Type B pancreatic cell (in vitro differentiated cells): ENCODE data around the gene CSNK1E. TPM values are rescaled to one million over a fixed set of nuclear protein-coding genes. Genes with fewer than 3 reads are reported as not detected.

Experiments
- DNase-seq: peaks from one replicate; pipeline ENCODE4 v3.0.0; 2021; ENCODE audit warnings: mixed read lengths; ENCODE audit not compliant: unreplicated experiment; ENCODE audit errors: extremely low spot score
- H3K27ac Mint-ChIP-seq: 2 replicates; pipeline ENCODE4 v1.8.0; 2021; ENCODE audit warnings: mild to moderate bottlenecking, mixed read lengths
- H3K27me3 Mint-ChIP-seq: 2 replicates; pipeline ENCODE4 v1.8.0; 2021; ENCODE audit warnings: mixed read lengths
- H3K36me3 Mint-ChIP-seq: 2 replicates; pipeline ENCODE4 v1.8.0; 2021; ENCODE audit warnings: mixed read lengths
- H3K4me1 Mint-ChIP-seq: one replicate; pipeline ENCODE4 v1.8.0; 2021; ENCODE audit warnings: mixed read lengths; ENCODE audit not compliant: unreplicated experiment
- H3K4me3 Mint-ChIP-seq: 2 replicates; pipeline ENCODE4 v1.8.0; 2021; ENCODE audit warnings: mild to moderate bottlenecking, mixed read lengths
- H3K9me3 Mint-ChIP-seq: 2 replicates; pipeline ENCODE4 v1.8.0; 2021; ENCODE audit warnings: mixed read lengths
- total RNA-seq: library from RNA; stranded (reverse); gene quantifications from 2 replicates; pipeline ENCODE4 v1.2.1, GENCODE V29; 2021; ENCODE audit warnings: low replicate concordance
- TF ChIP-seq, protein P1 (sequence below): fragments of 200-600 bp; sonication (generic); conservative IDR thresholded peaks from 2 replicates; pipeline ENCODE4 v1.5.0; 2021; ENCODE audit warnings: antibody characterized with exemption, mild to moderate bottlenecking

CSNK1E gene
- total RNA-seq, 1 donor from 2014 or later = 199 TPM

GRCh38 chr22:38284042-38284402, 33.2 kb downstream of the CSNK1E start:
- DNase-seq = no peak
- Mint-ChIP-seq H3K9me3 (no peaks in the 10 kb centered on the region), H3K4me1 (peaks cover 19% of the 10 kb centered on the region), H3K36me3 (peaks cover 4% of the 10 kb centered on the region), H3K27ac (peak overlapping the region; percentile 90), H3K4me3 (peak overlapping the region; percentile 51), H3K27me3 (no peaks in the 10 kb centered on the region)
- TF ChIP-seq, protein P1, sequence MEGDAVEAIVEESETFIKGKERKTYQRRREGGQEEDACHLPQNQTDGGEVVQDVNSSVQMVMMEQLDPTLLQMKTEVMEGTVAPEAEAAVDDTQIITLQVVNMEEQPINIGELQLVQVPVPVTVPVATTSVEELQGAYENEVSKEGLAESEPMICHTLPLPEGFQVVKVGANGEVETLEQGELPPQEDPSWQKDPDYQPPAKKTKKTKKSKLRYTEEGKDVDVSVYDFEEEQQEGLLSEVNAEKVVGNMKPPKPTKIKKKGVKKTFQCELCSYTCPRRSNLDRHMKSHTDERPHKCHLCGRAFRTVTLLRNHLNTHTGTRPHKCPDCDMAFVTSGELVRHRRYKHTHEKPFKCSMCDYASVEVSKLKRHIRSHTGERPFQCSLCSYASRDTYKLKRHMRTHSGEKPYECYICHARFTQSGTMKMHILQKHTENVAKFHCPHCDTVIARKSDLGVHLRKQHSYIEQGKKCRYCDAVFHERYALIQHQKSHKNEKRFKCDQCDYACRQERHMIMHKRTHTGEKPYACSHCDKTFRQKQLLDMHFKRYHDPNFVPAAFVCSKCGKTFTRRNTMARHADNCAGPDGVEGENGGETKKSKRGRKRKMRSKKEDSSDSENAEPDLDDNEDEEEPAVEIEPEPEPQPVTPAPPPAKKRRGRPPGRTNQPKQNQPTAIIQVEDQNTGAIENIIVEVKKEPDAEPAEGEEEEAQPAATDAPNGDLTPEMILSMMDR = no peak

GRCh38 chr22:38282397-38282796, 34.8 kb downstream of the CSNK1E start:
- Mint-ChIP-seq H3K27ac (no peak overlapping the region), H3K9me3 (no peaks in the 10 kb centered on the region), H3K27me3 (no peaks in the 10 kb centered on the region), H3K36me3 (no peaks in the 10 kb centered on the region), H3K4me1 (peaks cover 14% of the 10 kb centered on the region), H3K4me3 (no peak overlapping the region)
- no peak for DNase-seq
- TF ChIP-seq, protein P1 = no peak

DNA sequence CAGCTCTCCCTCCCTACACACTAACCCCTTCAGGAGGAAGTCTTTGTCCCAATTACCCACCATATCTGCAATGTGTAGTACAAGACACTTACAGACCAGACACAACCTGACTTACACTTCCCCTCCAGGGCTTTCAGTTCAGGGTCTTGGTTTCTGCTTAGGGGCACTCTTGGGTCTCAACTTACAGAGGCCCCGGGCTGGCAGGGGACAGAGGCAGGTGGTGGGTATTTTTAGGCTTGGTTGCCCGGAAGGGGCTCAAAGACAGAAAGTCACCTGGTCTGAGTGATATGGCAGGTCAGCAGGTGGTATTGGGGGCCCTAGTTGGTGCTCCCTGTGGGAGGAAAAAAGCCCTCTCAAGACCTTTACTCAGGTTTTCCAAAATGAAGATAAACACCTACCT, 41.1 kb downstream of the CSNK1E start:
- H3K4me3 Mint-ChIP-seq = peak overlapping the region; percentile 55
- no peaks in the 10 kb centered on the region for H3K36me3 Mint-ChIP-seq
- H3K4me1 Mint-ChIP-seq = peaks cover 23% of the 10 kb centered on the region
- H3K27me3 Mint-ChIP-seq = no peaks in the 10 kb centered on the region
- no peak for DNase-seq
- no peaks in the 10 kb centered on the region for H3K9me3 Mint-ChIP-seq
- H3K27ac Mint-ChIP-seq = peak overlapping the region; percentile 75
- TF ChIP-seq, protein P1 = no peak

- H3K4me3 Mint-ChIP-seq = peak overlapping the region; percentile 97
- no peaks in the 10 kb centered on the region for H3K9me3 Mint-ChIP-seq
- peaks cover 46% of the 10 kb centered on the region for H3K4me1 Mint-ChIP-seq
- no peak for DNase-seq
- H3K27me3 Mint-ChIP-seq = no peaks in the 10 kb centered on the region
- H3K27ac Mint-ChIP-seq = peak overlapping the region; percentile 97
- TF ChIP-seq, protein P1 = no peak
- H3K36me3 Mint-ChIP-seq = no peaks in the 10 kb centered on the region
Measured at GRCh38 chr22:38273135-38273826, 44.0 kb downstream of the CSNK1E start.

- Mint-ChIP-seq H3K4me3 (peak within 1 kb of the TSS; percentile 97), H3K9me3 (no peaks in the 10 kb centered on the region), H3K4me1 (peaks cover 46% of the 10 kb centered on the region), H3K27ac (peak within 1 kb of the TSS; percentile 97), H3K27me3 (no peaks in the 10 kb centered on the region), H3K36me3 (no peaks in the 10 kb centered on the region)
- TF ChIP-seq, protein P1 = no peak
- DNase-seq = peak; percentile 88
Measured at GRCh38 chr22:38272373-38273134, 44.7 kb downstream of the CSNK1E start, which contains the start of gene TMEM184B. Gene TMEM184B, minus strand, starts transcription at chr22:38273010. Its CDS starts 25,049 bp downstream, at chr22:38247961.
